H1 (cell line): ENCODE data around the gene NKD2. TPM values are rescaled to one million over a fixed set of nuclear protein-coding genes. Genes with fewer than 3 reads are reported as not detected.
A peak's percentile ranks its signal among the peaks of the same experiment; 100 is the strongest.

Experiments used
- CTCF ChIA-PET: fragments of 300-600 bp; sonication (Branson Sonifier 250); formaldehyde crosslinking; loops from one replicate; lab custom pipeline; 2021; ENCODE audit not compliant: partially characterized antibody; lab: Charles Lee
- POLR2A ChIA-PET: fragments of 300-600 bp; sonication (Branson Sonifier 250); formaldehyde crosslinking; loops from one replicate; lab custom pipeline; 2021; ENCODE audit warnings: inconsistent platforms; ENCODE audit not compliant: partially characterized antibody; lab: Charles Lee
- DNase-seq, 2 experiments: peaks; one replicate each; pipeline versions ENCODE4 v3.0.0 to v3.0.0-alpha.2; 2010 to 2022; ENCODE audit warnings: low spot score in 2 of 2, low read depth in 1 of 2, mixed read lengths in 1 of 2
- FAIRE-seq: peaks from 2 replicates; lab custom pipeline; 2011; peaks lifted over from hg19 to GRCh38; lab: Jason Lieb, UNC
- H2AFZ ChIP-seq: 2 replicates; pipeline ENCODE4 v1.8.1; 2012; ENCODE audit warnings: low read length, inconsistent platforms
- H2AK5ac ChIP-seq: 2 replicates; pipeline ENCODE4 v1.6.1; 2013; ENCODE audit warnings: low read depth, low read length
- H2BK120ac ChIP-seq: replicated peaks from 2 replicates; pipeline ENCODE3; 2013; ENCODE audit warnings: low read depth, low read length, inconsistent platforms
- H2BK12ac ChIP-seq: 2 replicates; pipeline ENCODE4 v1.6.1; 2013; ENCODE audit warnings: low read depth, low read length
- H2BK15ac ChIP-seq: 2 replicates; pipeline ENCODE4 v1.6.1; 2013; ENCODE audit warnings: low read length
- H2BK20ac ChIP-seq: 2 replicates; pipeline ENCODE4 v1.6.1; 2013; ENCODE audit warnings: low read length
- H2BK5ac ChIP-seq: 2 replicates; pipeline ENCODE4 v1.6.1; 2013; ENCODE audit warnings: low read depth, low read length
- H3K14ac ChIP-seq: 2 replicates; pipeline ENCODE4 v1.6.1; 2013; ENCODE audit warnings: inconsistent platforms; ENCODE audit not compliant: insufficient read length
- H3K18ac ChIP-seq: 2 replicates; pipeline ENCODE4 v1.6.1; 2013; ENCODE audit warnings: low read length; ENCODE audit errors: extremely low read depth
- H3K23ac ChIP-seq: 2 replicates; pipeline ENCODE4 v1.6.1; 2013; ENCODE audit warnings: inconsistent platforms; ENCODE audit not compliant: insufficient read length
- H3K23me2 ChIP-seq: 2 replicates; pipeline ENCODE4 v1.6.1; 2013; ENCODE audit warnings: low read depth, low read length
- H3K27ac ChIP-seq: 2 replicates; pipeline ENCODE4 v1.6.1; 2011; ENCODE audit warnings: low read depth, low read length, inconsistent platforms
- H3K27me3 ChIP-seq, 4 experiments: replicated peaks in 1 of 4; 1 replicate in 1 of 4; 2 replicates in 3 of 4; pipeline versions ENCODE4 v1.6.1 to v1.8.1; 2011 to 2013; ENCODE audit warnings: low read length in 3 of 4, mild to moderate bottlenecking in 3 of 4, inconsistent platforms in 2 of 4, mixed read lengths in 2 of 4, moderate library complexity in 1 of 4; ENCODE audit not compliant: control insufficient read depth in 3 of 4, insufficient read depth in 3 of 4; ENCODE audit errors: extremely low read depth in 1 of 4
- H3K36me3 ChIP-seq, 4 experiments: 2 replicates each; pipeline versions ENCODE4 v1.6.1 to v1.8.1; 2011 to 2013; ENCODE audit warnings: mild to moderate bottlenecking in 4 of 4, low read length in 3 of 4, moderate library complexity in 2 of 4, control low read depth in 1 of 4, inconsistent platforms in 1 of 4; ENCODE audit not compliant: insufficient read depth in 4 of 4, control insufficient read depth in 2 of 4
- H3K4ac ChIP-seq: replicated peaks from 2 replicates; pipeline ENCODE3; 2013; ENCODE audit warnings: low read length, low read depth, mixed read lengths, inconsistent platforms; ENCODE audit not compliant: insufficient read length
- H3K4me1 ChIP-seq, 4 experiments: replicated peaks in 1 of 4; 1 replicate in 1 of 4; 2 replicates in 3 of 4; pipeline versions ENCODE4 v1.6.1 to v1.8.1; 2011 to 2013; ENCODE audit warnings: low read length in 3 of 4, inconsistent platforms in 2 of 4, mixed read lengths in 1 of 4; ENCODE audit not compliant: insufficient read depth in 4 of 4, control insufficient read depth in 3 of 4
- H3K4me2 ChIP-seq, 2 experiments: 2 replicates each; pipeline versions ENCODE4 v1.6.1 to v1.8.1; 2011 to 2013; ENCODE audit warnings: low read depth in 2 of 2, low read length in 2 of 2, control low read depth in 1 of 2, inconsistent platforms in 1 of 2, mild to moderate bottlenecking in 1 of 2; ENCODE audit not compliant: insufficient read depth in 1 of 2
- H3K4me3 ChIP-seq, 4 experiments: fragments of 200-600, 300-600 bp in 1 of 4; sonication (generic), shearing (Covaris generic), sonication (Bioruptor Twin) in 1 of 4; 2 replicates each; pipeline versions ENCODE4 v1.5.1 to v1.8.1; 2011 to 2016; ENCODE audit warnings: low read length in 4 of 4, low read depth in 3 of 4, control low read depth in 2 of 4, inconsistent platforms in 2 of 4, mild to moderate bottlenecking in 2 of 4, mixed read lengths in 1 of 4, moderate library complexity in 1 of 4; ENCODE audit not compliant: insufficient read depth in 2 of 4; ENCODE audit errors: extremely low read depth in 1 of 4
- H3K56ac ChIP-seq: replicated peaks from 2 replicates; pipeline ENCODE3; 2013; ENCODE audit warnings: low read depth, mild to moderate bottlenecking, mixed read lengths, low read length, inconsistent platforms; ENCODE audit not compliant: insufficient read length
- H3K79me1 ChIP-seq: 2 replicates; pipeline ENCODE4 v1.6.1; 2013; ENCODE audit warnings: low read depth, low read length, control low read depth
- H3K79me2 ChIP-seq, 2 experiments: 2 replicates each; pipeline versions ENCODE4 v1.6.1 to v1.8.1; 2012 to 2013; ENCODE audit warnings: low read length in 2 of 2, mild to moderate bottlenecking in 2 of 2, inconsistent platforms in 1 of 2; ENCODE audit not compliant: insufficient read depth in 2 of 2, control insufficient read depth in 1 of 2
- H3K9ac ChIP-seq, 4 experiments: replicated peaks in 1 of 4; 1 replicate in 1 of 4; 2 replicates in 3 of 4; pipeline versions ENCODE4 v1.6.1 to v1.8.1; 2011 to 2013; ENCODE audit warnings: low read depth in 3 of 4, low read length in 3 of 4, control low read depth in 2 of 4, mild to moderate bottlenecking in 2 of 4, moderate library complexity in 2 of 4, inconsistent platforms in 1 of 4; ENCODE audit errors: extremely low read depth in 1 of 4
- H3K9me3 ChIP-seq, 2 experiments: 2 replicates each; pipeline versions ENCODE4 v1.6.1 to v1.8.1; 2012 to 2013; ENCODE audit warnings: mild to moderate bottlenecking in 2 of 2, moderate library complexity in 2 of 2, control low read depth in 1 of 2, inconsistent platforms in 1 of 2, low read depth in 1 of 2, low read length in 1 of 2, mixed read lengths in 1 of 2; ENCODE audit not compliant: insufficient read depth in 2 of 2
- H4K20me1 ChIP-seq, 2 experiments: replicated peaks in 1 of 2; 2 replicates each; pipeline versions ENCODE3 to v1.8.1; 2011 to 2013; ENCODE audit warnings: inconsistent platforms in 2 of 2, low read length in 2 of 2, mild to moderate bottlenecking in 1 of 2; ENCODE audit not compliant: insufficient read depth in 2 of 2, control insufficient read depth in 1 of 2
- H4K5ac ChIP-seq: 2 replicates; pipeline ENCODE4 v1.6.1; 2013; ENCODE audit warnings: low read length, low read depth, mixed read lengths, inconsistent platforms; ENCODE audit not compliant: insufficient read length
- H4K8ac ChIP-seq: 2 replicates; pipeline ENCODE4 v1.8.0; 2013; ENCODE audit warnings: mild to moderate bottlenecking, moderate library complexity, low read length, inconsistent platforms; ENCODE audit not compliant: insufficient read depth; ENCODE audit errors: extremely low read depth
- H4K91ac ChIP-seq: replicated peaks from 2 replicates; pipeline ENCODE3; 2013; ENCODE audit warnings: low read length, mixed read lengths, inconsistent platforms; ENCODE audit not compliant: insufficient read length
- CBX5 ChIP-seq: fragments of 300-800, 300-1000 bp; sonication (generic); IDR thresholded peaks from 2 replicates; pipeline ENCODE4 v1.7.1; 2016; ENCODE audit warnings: antibody characterized with exemption, low read length, low read depth
- EP300 ChIP-seq, 2 experiments: IDR thresholded peaks; 1 replicate in 1 of 2; 2 replicates in 1 of 2; pipeline ENCODE4 v1.6.1; 2011 to 2012; ENCODE audit warnings: low read depth in 2 of 2, low read length in 2 of 2, mild to moderate bottlenecking in 2 of 2, borderline replicate concordance in 1 of 2, inconsistent platforms in 1 of 2, moderate library complexity in 1 of 2
- EZH2 ChIP-seq: fragments of 200-600 bp; sonication (generic); IDR thresholded peaks from 2 replicates; pipeline ENCODE4 v1.7.1; 2012; ENCODE audit warnings: low read depth, mild to moderate bottlenecking, moderate library complexity, low read length, inconsistent platforms; ENCODE audit not compliant: severe bottlenecking
- HDAC2 ChIP-seq, 2 experiments: fragments of 300-600 bp in 1 of 2; sonication (generic) in 1 of 2; IDR thresholded peaks; 2 replicates each; pipeline ENCODE4 v1.6.1; 2011 to 2012; ENCODE audit warnings: low read depth in 2 of 2, low read length in 2 of 2, mild to moderate bottlenecking in 2 of 2, moderate library complexity in 2 of 2, borderline replicate concordance in 1 of 2, inconsistent platforms in 1 of 2
- KDM1A ChIP-seq: fragments of 200-600, 300-600 bp; sonication (generic); IDR thresholded peaks from 2 replicates; pipeline ENCODE4 v1.7.1; 2016; ENCODE audit warnings: mild to moderate bottlenecking, low read length, borderline replicate concordance
- RAD21 ChIP-seq, 2 experiments: IDR thresholded peaks in 1 of 2; conservative IDR thresholded peaks in 1 of 2; 2 replicates each; pipeline ENCODE4 v1.6.1; 2011; ENCODE audit warnings: low read depth in 2 of 2, low read length in 2 of 2, improper control_type of control experiment in 1 of 2, inconsistent platforms in 1 of 2, mild to moderate bottlenecking in 1 of 2, moderate library complexity in 1 of 2
- RNF2 ChIP-seq: fragments of 200-900, 300-1000 bp; sonication (generic); IDR thresholded peaks from 2 replicates; pipeline ENCODE4 v1.7.1; 2016; ENCODE audit warnings: borderline replicate concordance, low read depth, mild to moderate bottlenecking, antibody characterized with exemption, low read length; ENCODE audit not compliant: poor library complexity, severe bottlenecking; ENCODE audit errors: missing control alignments
- SAP30 ChIP-seq: fragments of 300-600 bp; sonication (generic); IDR thresholded peaks from 2 replicates; pipeline ENCODE4 v1.7.1; 2012; ENCODE audit warnings: low read length, moderate library complexity, mild to moderate bottlenecking, inconsistent platforms; ENCODE audit not compliant: insufficient read depth, insufficient replicate concordance
- SIRT6 ChIP-seq: IDR thresholded peaks from one replicate; pipeline ENCODE4 v1.7.1; 2012; ENCODE audit warnings: low read length, inconsistent platforms
- SUZ12 ChIP-seq: fragments of 200-600 bp; sonication (generic); IDR thresholded peaks from 2 replicates; pipeline ENCODE4 v1.6.1; 2012; ENCODE audit warnings: mild to moderate bottlenecking, inconsistent platforms, low read length, moderate library complexity, mixed read lengths
- WGBS, 2 experiments: shearing (Covaris generic) in 1 of 2; methylation state at CpG; one replicate each; pipeline versions ENCODE4 v1.1.6 to v1.1.7; 2013 to 2015; ENCODE audit warnings: low lambda C conversion rate in 2 of 2, mixed read lengths in 2 of 2, inconsistent platforms in 1 of 2, low coverage in 1 of 2, missing lambda C conversion rate in 1 of 2; ENCODE audit not compliant: insufficient replicate concordance in 2 of 2, insufficient coverage in 1 of 2, insufficient read length in 1 of 2; ENCODE audit errors: extremely low coverage in 1 of 2, missing lambda C conversion rate in 1 of 2; 5-methylcytosine and 5-hydroxymethylcytosine counted together
- polyA plus RNA-seq, 7 experiments: library from polyadenylated mRNA; depleted of rRNA in 3 of 7; stranded (reverse) in 5 of 7; unstranded in 2 of 7; fragments of >200 nt in 5 of 7; fragments of 200-250 nt in 2 of 7; gene quantifications; 1 replicate in 5 of 7; 2 replicates in 1 of 7; 4 replicates in 1 of 7; pipeline versions ENCODE4 v1.2.1 to v1.2.3, GENCODE V29; 2011 to 2013; ENCODE audit warnings: missing spikeins in 2 of 7, mixed read lengths in 2 of 7
- total RNA-seq: library from RNA; stranded (reverse); fragmentation: NEBNext Ultra II Directional; extraction: Animal tissue kit (Norgen Biotek cat#: 25700); gene quantifications from 2 replicates; pipeline ENCODE4 v1.2.1, GENCODE V29; 2021
- TF ChIP-seq, protein P1 (sequence below): IDR thresholded peaks from 2 replicates; pipeline ENCODE4 v1.6.1; 2012; ENCODE audit warnings: low read length, inconsistent platforms

The NKD2 gene
- total and polyA plus RNA-seq, 2 of the 8 experiments (the other 6 are each of a cell fraction or from before 2014, with no cell fraction given) = 5.5 to 7.9 TPM

DNA sequence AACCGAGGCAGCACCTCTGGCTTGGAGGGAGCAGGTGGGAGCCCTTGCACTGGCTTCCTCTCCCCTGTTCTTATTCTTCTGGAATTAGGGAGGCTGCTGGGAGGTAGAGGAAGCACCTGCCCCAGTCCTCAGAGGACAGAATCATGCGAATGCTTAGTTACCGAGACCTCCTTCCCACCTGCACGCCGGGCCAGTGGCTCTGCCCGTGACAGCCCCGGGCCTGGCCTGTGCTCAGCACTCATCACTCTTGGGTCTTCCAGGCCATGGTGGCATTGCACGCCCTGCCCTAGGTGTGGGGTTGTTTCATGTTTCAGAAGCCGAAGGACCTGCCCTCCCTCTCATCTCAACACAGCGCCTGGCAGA lies 45.3 kb upstream of the NKD2 start:
- Histone ChIP-seq H3K4me2 (no peak overlapping the region), H4K5ac (no peak overlapping the region), H3K79me1 (no peaks in the 10 kb centered on the region), H4K8ac (peak overlapping the region; percentile 22; the same call in 1 of the 2 replicates), H4K91ac (no peak overlapping the region), H3K9me3 (no peaks in the 10 kb centered on the region), H3K27ac (no peak overlapping the region), H3K4me1 (no peaks in the 10 kb centered on the region), H3K23me2 (no peaks in the 10 kb centered on the region), H3K4me3 (no peak overlapping the region), H3K18ac (no peak overlapping the region), H3K56ac (no peak overlapping the region), H2BK15ac (no peak overlapping the region), H2BK120ac (no peak overlapping the region), H3K79me2 (no peaks in the 10 kb centered on the region), H2BK20ac (no peak overlapping the region), H2AK5ac (no peak overlapping the region), H3K27me3 (no peaks in the 10 kb centered on the region), H2BK5ac (no peak overlapping the region), H4K20me1 (no peaks in the 10 kb centered on the region), H3K14ac (no peak overlapping the region), H3K4ac (no peak overlapping the region), H2BK12ac (no peak overlapping the region), H3K9ac (no peak overlapping the region), H2AFZ (no peak overlapping the region), H3K36me3 (no peaks in the 10 kb centered on the region), H3K23ac (no peak overlapping the region)
- no peak for DNase-seq
- ChIA-PET CTCF (no interaction called here), POLR2A (no interaction called here)
- 93% methylated on average over 10 of the region's 10 CpGs; no CpG with 5 or more reads in 1 of the 2 experiments for WGBS, 2 experiments
- no peak for FAIRE-seq
- TF ChIP-seq SAP30 (no peak), RNF2 (no peak), SUZ12 (no peak), SIRT6 (no peak), KDM1A (no peak), EZH2 (no peak), HDAC2 (IDR thresholded peaks at IDR 0.05; ENCODE audit: borderline replicate concordance in 1 of 2, low read depth in 2 of 2, low read length in 2 of 2) (no peak), EP300 (IDR thresholded peaks at IDR 0.05; ENCODE audit: borderline replicate concordance in 1 of 2, low read depth in 2 of 2, low read length in 2 of 2) (no peak), RAD21 (IDR thresholded peaks at IDR 0.05 in 1 of 2, conservative IDR thresholded peaks at IDR 0.05 in 1 of 2; ENCODE audit: low read depth in 2 of 2, low read length in 2 of 2) (no peak), CBX5 (no peak)
- TF ChIP-seq, protein P1, sequence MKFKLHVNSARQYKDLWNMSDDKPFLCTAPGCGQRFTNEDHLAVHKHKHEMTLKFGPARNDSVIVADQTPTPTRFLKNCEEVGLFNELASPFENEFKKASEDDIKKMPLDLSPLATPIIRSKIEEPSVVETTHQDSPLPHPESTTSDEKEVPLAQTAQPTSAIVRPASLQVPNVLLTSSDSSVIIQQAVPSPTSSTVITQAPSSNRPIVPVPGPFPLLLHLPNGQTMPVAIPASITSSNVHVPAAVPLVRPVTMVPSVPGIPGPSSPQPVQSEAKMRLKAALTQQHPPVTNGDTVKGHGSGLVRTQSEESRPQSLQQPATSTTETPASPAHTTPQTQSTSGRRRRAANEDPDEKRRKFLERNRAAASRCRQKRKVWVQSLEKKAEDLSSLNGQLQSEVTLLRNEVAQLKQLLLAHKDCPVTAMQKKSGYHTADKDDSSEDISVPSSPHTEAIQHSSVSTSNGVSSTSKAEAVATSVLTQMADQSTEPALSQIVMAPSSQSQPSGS = no peak
